ENCODE results near the gene KDM5B. TPM values are rescaled to one million over a fixed set of nuclear protein-coding genes. Genes with fewer than 3 reads are reported as not detected.

KDM5B gene
- total and polyA plus RNA-seq, 9 of the 15 experiments (the other 6 are each of a cell fraction or from before 2014, with no cell fraction given), result 15.4 to 90.6 (median 57.1) TPM

- TF ChIP-seq E4F1 (CRISPR knock-in tag; IDR thresholded peaks at IDR 0.05; ENCODE audit: borderline replicate concordance) (no peak), CBX8 (IDR thresholded peaks at IDR 0.05; ENCODE audit: borderline replicate concordance, extremely low read depth, low read depth, low read length, poor library complexity, severe bottlenecking) (no peak), GATAD2B (IDR thresholded peaks at IDR 0.05; ENCODE audit: borderline replicate concordance) (no peak), HDAC2 (IDR thresholded peaks at IDR 0.05) (no peak), PHTF2 (CRISPR knock-in tag; IDR thresholded peaks at IDR 0.05) (no peak), SUPT5H (IDR thresholded peaks at IDR 0.05) (0 out of 2 replicates have a peak, but pooled peaks have one; percentile 26), CEBPG (CRISPR knock-in tag; IDR thresholded peaks at IDR 0.05) (no peak), CEBPG (tag; conservative IDR thresholded peaks at IDR 0.05 in 1 of 2, IDR thresholded peaks at IDR 0.05 in 1 of 2) (no peak), HBP1 (CRISPR knock-in tag; IDR thresholded peaks at IDR 0.05) (peak; percentile 78; the same call in 1 of the 2 replicates), PML (IDR thresholded peaks at IDR 0.05; ENCODE audit: low read length) (no peak), HSF4 (CRISPR knock-in tag; IDR thresholded peaks at IDR 0.05; ENCODE audit: borderline replicate concordance) (no peak), ZNF584 (CRISPR knock-in tag; IDR thresholded peaks at IDR 0.05; ENCODE audit: low read depth) (peak; percentile 97), SRSF7 (optimal IDR thresholded peaks at IDR 0.05; ENCODE audit: low read depth, low read length) (no peak), SETDB1 (IDR thresholded peaks at IDR 0.05; ENCODE audit: low read length) (no peak), THRA (IDR thresholded peaks at IDR 0.05) (no peak), ZC3H8 (IDR thresholded peaks at IDR 0.05) (no peak), CGGBP1 (CRISPR knock-in tag; IDR thresholded peaks at IDR 0.05) (no peak), NFYB (IDR thresholded peaks at IDR 0.05; ENCODE audit: extremely low read depth, insufficient read length) (no peak), TSC22D4 (tag; IDR thresholded peaks at IDR 0.05) (no peak)
Observed at GRCh38 chr1:202805886-202806844, 2.1 kb downstream of the KDM5B start (continued).

Data from K562 (cell line).